Activated CD4-positive, alpha-beta T cell treated with anti-CD3 and anti-CD28 coated beads, Interleukin-2, amount 50 U/mL, for 48 hours (primary cell): Measurements from ENCODE around the gene NHSL1.

Experiments
- DNase-seq, 2 experiments: peaks; one replicate each; pipeline ENCODE4 v3.0.0-alpha.2; 2020

NHSL1 gene

GRCh38 chr6:138400326-138400725, 99.0 kb downstream of the NHSL1 start:
- no peak for DNase-seq

- no peak for DNase-seq
These were observed 101.9 kb downstream of the NHSL1 start for GRCh38 chr6:138397128-138398122.

- no peak for DNase-seq
These were observed 102.6 kb downstream of the NHSL1 start for GRCh38 chr6:138396709-138397108.

GRCh38 chr6:138393871-138394783, 105.2 kb downstream of the NHSL1 start:
- DNase-seq, result no peak

GRCh38 chr6:138389551-138389950, 109.7 kb downstream of the NHSL1 start:
- DNase-seq, result no peak

GRCh38 chr6:138387577-138388368, 111.5 kb downstream of the NHSL1 start:
- DNase-seq, result no peak

GRCh38 chr6:138386897-138387296, 112.4 kb downstream of the NHSL1 start:
- no peak for DNase-seq

- no peak for DNase-seq
These were observed 115.5 kb downstream of the NHSL1 start for GRCh38 chr6:138383776-138384175.

- DNase-seq, result no peak
These were observed 116.6 kb downstream of the NHSL1 start for GRCh38 chr6:138382498-138383265.

- DNase-seq, result no peak
These were observed 120.8 kb downstream of the NHSL1 start for GRCh38 chr6:138378463-138378862.

GRCh38 chr6:138377844-138378243, 121.5 kb downstream of the NHSL1 start, which contains the start of gene SMIM28:
Gene SMIM28, plus strand, starts transcription at chr6:138377905. Its CDS starts 168 bp downstream, at chr6:138378073.
- no peak for DNase-seq

GRCh38 chr6:138377042-138377441, 122.3 kb downstream of the NHSL1 start:
- DNase-seq, result no peak

GRCh38 chr6:138374815-138375214, 124.5 kb downstream of the NHSL1 start:
- no peak for DNase-seq

GRCh38 chr6:138374230-138374629, 125.1 kb downstream of the NHSL1 start:
- no peak for DNase-seq

- DNase-seq, result no peak
These were observed 126.4 kb downstream of the NHSL1 start for GRCh38 chr6:138372711-138373463.
